GM15510 (cell line): ENCODE data around the gene GNRHR.

ENCODE experiments used
- POLR2A ChIP-seq: IDR thresholded peaks from 3 replicates; pipeline ENCODE4 v1.6.1; 2011; ENCODE audit warnings: borderline replicate concordance; ENCODE audit not compliant: insufficient read length; ENCODE audit errors: extremely low read depth

Gene GNRHR

DNA sequence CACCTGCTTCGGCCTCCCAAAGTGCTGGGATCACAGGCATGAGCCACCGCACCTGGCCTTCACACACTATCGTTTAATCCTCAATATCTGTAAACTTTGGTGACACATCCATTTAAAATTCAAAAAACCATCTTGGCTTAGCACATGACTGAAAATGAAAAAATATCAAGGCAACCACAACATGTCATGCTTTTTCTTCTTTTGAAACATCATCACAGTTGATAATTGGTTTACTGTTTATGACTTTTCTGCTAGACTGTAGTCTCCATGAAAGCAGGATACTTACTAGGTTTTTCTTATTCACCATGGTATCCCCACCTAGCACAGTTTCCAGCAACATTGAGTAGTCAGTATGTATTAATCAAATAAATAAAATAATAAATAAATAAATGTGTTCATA, 11.0 kb downstream of the GNRHR start:
- TF ChIP-seq POLR2A = no peak

DNA sequence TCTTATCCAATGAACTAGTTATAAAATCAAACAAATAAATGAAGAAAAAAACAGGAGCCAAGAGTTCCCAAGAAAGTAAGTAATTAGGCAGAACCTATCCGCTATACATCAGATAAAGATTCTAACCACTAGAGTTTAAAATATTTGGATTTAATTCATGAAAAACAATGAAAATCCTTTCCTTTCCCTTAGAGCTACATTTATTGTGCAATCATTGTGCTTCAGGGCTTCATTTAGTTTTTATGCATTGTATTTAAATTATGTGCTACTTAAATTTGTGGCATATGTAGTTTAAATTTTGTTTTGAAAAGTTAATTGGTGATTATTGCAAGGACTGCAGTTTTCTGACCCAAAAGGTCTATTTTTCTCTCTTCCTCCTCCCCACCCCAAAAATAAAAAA, 17.9 kb downstream of the GNRHR start:
- no peak for TF ChIP-seq POLR2A

DNA sequence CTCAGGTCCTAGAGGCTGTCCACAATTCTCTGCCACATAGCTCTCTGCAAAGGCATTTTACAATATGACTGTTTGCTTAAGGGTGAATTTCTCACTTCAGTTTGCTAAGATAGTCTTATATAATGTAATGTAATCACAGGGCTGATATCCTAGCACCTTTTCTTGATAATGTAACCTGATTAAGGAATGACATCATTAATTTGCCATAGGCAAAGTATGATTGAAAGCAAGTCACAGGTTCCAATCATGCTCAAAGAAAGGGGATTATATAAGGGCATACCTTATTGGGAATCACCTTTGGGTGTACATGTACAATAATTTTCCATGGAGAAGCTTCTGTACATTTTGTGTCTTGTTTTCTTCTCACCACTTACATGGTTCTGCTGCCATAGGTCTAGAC, 18.9 kb downstream of the GNRHR start:
- TF ChIP-seq POLR2A = no peak

DNA sequence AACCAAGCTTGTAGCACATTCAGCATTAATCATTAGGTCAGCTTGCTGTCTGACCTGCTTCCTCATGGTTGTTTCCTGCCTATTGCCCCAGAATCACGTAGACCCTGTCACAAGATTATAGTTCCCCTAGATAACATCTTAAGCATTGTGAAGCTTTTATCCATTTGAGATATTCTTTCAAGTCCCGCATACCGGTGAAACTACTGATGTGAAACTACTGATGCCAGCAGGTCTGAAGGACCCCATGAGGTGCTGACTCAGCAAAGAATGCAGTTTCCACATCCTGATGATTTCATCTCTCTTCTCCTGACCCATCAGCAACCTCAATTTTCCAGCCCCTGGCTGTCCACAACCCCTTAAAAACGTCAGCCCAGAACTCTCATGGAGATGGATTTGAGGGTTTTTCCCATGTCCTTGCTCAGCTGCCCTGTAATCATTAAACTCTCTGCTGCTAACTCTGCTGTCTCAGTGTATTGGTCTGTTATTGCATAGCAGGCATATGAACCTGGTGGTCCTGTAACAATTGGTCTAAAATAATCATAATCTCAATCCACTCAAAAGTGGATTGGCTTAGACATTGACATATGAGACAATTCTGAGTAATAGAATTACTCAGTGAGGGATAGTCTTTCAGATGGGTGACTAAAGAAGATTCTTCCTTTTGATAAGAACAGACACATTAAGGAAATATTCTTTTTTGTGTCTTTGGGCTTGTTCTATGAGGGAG, 26.9 kb downstream of the GNRHR start:
- no peak for TF ChIP-seq POLR2A

DNA sequence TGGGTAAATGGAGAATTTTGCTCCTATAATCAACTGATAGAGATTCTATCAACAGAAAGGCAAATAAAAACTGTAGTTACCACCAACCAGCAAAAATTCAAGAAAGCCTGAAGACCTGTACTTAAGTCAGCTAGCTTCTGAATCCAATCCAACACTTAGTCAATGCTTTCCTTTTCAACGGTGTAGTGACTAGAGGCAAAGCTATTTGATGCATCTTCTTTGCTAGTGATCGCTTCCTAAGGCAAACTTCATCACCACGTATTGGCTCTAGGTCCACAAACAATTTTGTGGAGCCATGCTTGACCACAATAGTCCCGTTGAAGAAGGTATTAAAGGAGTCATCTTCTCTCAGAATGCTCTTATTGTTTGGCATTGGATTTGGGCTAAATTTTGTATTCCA, 28.2 kb downstream of the GNRHR start:
- no peak for TF ChIP-seq POLR2A

DNA sequence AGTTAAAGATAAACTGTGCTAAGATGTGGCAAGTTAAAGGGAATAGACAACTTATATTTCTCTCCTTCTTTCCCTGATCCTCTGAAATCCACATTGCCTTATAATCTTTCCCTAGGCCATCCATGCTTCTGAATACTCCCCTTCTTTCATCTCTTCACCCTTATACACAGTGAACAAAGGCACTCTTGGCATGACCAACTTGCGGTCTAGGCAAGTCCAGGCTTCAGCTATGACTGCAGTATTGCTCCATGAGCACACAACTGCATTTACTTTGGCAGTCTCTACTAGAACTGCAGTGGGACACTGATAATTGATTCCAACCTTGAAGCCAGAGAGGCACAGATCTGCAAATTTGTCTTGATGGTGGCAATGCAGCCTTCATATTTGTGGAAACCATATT, 29.1 kb downstream of the GNRHR start:
- no peak for TF ChIP-seq POLR2A

DNA sequence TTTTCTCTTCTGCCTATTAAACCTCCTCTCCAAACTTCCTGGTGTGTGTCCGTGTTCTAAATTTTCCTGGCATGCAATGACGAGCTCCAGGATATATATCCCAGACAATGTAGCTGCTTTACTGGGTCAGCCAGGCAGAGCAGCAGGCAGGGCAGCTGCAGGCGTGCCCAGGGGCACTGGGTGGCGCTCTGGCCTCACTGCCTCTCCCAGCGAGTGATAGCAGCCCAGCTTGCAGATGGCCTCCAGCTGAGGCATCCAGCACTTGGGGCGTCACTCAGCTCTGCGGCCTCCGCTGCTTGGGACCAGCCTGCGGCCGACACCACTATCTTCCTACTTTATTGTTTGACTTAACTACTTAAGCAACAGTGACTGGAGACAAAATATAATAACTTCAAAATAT, 30.2 kb downstream of the GNRHR start:
- no peak for TF ChIP-seq POLR2A

DNA sequence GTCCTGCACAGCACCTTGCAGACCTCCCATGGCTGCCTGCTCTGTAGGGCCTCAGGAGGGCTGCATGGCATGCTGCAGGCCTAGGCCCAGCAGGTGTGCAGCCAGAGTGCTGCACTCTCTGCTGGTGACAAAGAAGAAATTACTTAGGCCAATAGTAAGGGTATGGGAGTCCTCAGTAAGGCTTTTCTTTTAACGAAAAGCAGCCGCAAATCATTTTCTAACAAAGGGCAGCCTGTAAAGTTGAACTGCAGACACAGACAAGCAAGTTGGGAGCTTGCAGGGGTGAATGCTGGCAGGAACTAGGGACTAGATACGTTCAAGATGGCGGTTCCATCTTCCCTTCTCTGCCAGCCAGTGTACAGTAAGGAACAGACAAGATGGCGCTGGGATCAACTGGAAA, 30.8 kb downstream of the GNRHR start:
- TF ChIP-seq POLR2A = no peak

DNA sequence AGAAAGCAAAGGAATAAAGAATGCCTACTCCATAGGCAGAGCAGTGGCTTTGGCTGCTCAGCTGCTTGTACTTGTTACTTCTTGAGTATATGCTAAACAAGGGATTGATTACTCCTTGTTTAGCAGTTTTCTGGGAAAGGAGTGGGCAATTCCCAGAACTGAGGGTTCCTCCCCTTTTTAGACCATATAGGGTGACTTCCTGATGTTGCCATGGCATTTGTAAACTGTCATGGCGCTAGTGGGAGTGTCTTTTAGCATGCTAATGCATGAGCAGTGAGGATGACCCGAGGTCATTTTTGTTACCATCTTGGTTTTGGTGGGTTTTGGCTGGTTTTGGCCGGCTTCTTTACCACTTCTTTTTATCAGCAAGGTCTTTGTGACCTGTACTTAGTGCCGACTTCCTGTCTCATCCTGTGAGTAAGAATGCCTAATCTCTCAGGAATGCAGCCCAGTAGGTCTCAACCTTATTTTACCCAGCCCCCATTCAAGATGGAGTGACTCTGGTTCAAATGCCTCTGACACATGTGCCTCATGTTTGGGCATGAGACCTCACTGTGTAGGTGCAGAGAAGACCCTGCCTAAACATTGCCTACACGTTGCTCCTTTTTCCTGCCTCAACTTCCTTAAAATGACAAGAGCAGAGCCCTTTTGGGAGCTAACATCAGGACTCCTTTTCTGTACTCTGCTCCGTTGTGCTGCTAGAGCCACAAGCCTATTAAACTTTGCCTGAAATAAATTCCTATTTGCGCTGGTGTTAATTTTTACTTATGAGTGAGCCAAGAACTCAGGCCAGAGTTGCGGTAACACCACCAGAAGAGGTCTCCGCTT, 32.2 kb downstream of the GNRHR start:
- TF ChIP-seq POLR2A = no peak

DNA sequence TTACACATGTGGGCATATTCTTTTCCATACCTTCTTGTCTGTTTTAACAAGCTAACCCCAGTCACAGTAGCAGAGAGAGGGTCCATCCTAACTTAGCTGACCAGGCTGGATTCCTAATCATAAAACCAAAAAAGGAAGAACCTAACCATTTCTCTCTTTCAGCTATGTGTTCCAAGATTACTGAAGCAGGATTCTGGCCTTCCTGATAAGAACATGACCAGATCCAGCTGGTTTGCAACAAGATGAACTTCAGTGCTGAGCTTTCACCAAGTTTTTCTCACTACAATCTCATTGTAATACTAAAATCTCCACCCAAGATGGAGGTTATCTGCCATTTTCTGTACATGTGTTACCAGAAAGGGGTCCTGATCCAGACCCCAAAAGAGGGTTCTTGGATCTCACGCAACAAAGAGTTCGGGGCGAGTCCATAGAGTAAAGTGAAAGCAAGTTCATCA, 32.8 kb downstream of the GNRHR start:
- no peak for TF ChIP-seq POLR2A

DNA sequence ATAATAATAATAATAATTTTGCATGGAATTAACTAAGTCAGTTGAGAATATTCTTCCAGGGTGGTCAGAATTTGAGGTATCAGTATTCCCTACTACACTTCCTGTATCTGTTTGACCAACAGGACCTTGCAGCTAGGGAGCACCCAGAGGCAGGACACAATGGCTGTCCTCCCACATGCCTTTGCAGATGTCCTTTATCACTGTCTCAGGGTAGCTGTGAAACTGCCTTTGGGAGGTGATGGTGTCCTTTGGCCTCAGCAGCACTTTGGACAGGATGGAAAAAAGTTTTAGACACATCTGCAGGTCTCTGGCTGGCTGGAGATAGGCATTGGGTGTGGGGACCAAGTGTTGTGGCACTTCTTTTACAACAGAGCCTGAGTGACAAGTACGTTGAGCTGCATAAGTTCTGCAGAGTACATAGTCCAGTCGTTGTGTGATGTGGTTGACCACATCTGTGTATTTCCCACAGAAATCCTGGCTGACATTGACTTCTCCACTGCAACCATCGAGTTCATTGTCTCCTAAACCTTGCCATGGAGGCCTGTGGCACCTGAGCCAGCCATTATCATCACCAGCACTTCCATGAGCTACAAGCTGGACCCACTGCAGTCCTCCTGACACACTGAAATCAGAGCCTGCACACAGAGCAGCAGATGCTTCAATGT, 34.1 kb downstream of the GNRHR start:
- no peak for TF ChIP-seq POLR2A

DNA sequence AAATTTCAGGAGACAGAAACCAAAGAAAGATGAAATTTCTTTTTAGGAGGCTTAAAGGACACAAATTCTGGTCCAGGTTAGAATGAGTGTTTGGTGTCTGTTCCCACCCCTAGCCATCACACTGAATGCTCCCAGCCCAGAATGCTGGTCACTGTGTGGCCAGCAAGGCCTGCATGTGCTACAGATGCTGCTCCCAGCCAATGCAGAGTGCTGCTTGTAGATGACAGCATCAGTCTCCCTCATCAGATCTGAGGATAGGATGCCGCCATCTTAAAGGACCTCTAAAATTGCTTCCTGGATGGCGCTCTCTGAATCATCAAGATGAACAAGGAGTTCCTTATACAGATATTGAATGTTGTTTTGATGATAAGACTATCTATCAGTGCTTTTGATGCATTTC, 35.3 kb downstream of the GNRHR start:
- TF ChIP-seq POLR2A = no peak

DNA sequence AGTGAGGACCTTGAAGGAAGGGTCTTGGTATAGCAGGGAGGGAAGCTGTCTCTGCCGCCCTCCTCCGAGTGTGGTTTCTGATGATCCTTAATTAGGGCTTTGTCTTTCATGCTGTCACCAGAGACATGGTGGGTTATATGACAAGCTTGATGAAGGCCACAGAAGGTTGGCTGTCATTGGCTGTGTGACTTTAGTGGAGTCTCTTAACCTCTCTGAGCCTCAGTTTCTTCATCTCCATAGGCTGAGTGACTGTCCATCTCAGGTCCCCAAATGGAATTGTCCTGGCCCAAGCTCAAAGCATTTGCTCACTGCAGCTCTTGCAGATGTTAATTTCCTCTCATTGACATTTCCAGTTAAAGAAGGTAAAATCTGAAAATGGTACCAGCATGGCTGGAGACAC, 36.6 kb downstream of the GNRHR start:
- TF ChIP-seq POLR2A = no peak

DNA sequence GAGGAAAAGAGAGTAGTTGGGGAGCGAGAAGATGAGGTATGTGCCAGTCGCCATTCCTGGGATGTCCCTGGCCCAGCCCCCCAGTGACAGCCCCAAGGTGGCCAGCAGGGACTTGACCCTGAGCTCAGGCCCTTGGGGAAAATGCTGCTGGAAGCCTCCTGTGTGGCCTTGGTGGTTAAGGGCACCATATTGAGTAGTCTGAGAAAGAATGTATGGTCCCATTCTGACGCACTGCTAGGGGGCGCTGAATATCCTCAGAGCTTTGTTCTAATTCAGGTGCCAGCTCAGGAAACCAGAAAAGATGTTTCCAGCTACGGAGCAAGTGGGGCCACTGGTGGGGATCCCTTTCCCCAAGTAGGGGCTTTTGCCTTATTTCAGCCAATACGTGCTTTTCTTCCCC, 39.2 kb downstream of the GNRHR start:
- TF ChIP-seq POLR2A = no peak

DNA sequence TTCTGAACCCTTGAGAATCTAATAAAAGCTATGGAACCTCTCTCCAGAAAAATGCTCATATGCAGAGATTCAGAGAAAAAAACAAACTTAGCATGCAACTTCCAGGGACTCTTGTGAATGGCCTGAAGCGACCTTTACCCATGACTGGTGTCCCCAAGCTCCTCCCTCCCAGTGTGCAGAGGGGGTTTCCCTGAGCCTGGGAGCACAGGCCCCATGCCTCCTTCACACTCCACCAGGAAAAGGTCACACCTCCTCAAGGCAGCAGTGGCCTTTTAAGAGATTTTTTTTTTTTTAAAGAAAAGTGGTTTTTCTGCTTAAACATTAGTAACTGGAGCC, 40.0 kb downstream of the GNRHR start:
- TF ChIP-seq POLR2A = no peak
